HG02852 (cell line): ENCODE data around the gene SIDT1.

Experiments used
- ATAC-seq: cut with Tn5 transposase; IDR thresholded peaks from one replicate; pipeline ENCODE4 v1.9.1; 2021; ENCODE audit warnings: mild to moderate bottlenecking, moderate library complexity; ENCODE audit not compliant: unreplicated experiment

The SIDT1 gene

GRCh38 chr3:113678773-113679172 lies 146.4 kb downstream of the SIDT1 start:
- ATAC-seq = no peak
